RWPE2 (cell line): ENCODE measurements around the gene ELMO3.
A peak's percentile ranks its signal among the peaks of the same experiment; 100 is the strongest.

Experiments
- ATAC-seq: fragments of 200-7000 bp; cut with Tn5 transposase; 3 replicates; pipeline ENCODE4 v1.9.1; 2021; ENCODE audit warnings: low read depth
- DNase-seq: peaks from one replicate; pipeline ENCODE4 v3.0.0-alpha.2; 2020; ENCODE audit warnings: low spot score
- H3K27ac ChIP-seq: fragments of 450-650 bp; 2 replicates; pipeline ENCODE4 v1.5.1; 2017; ENCODE audit warnings: mild to moderate bottlenecking; ENCODE audit not compliant: poor library complexity, severe bottlenecking
- H3K27me3 ChIP-seq: fragments of 250-450 bp; sonication (Bioruptor Pico); 2 replicates; pipeline ENCODE4 v1.5.1; 2021; ENCODE audit warnings: mild to moderate bottlenecking, moderate library complexity; ENCODE audit not compliant: insufficient read depth, poor library complexity, severe bottlenecking
- H3K36me3 ChIP-seq: fragments of 250-450 bp; sonication (Bioruptor Pico); 2 replicates; pipeline ENCODE4 v1.5.1; 2020; ENCODE audit warnings: low read depth, mild to moderate bottlenecking, moderate library complexity
- H3K4me1 ChIP-seq: fragments of 250-450 bp; sonication (Bioruptor Pico); 2 replicates; pipeline ENCODE4 v1.5.1; 2021; ENCODE audit warnings: mild to moderate bottlenecking, moderate library complexity; ENCODE audit not compliant: insufficient read depth, poor library complexity, severe bottlenecking
- H3K4me3 ChIP-seq: fragments of 250-450 bp; sonication (Bioruptor Pico); 2 replicates; pipeline ENCODE4 v1.5.1; 2021; ENCODE audit warnings: mild to moderate bottlenecking, moderate library complexity; ENCODE audit not compliant: severe bottlenecking
- H3K9me3 ChIP-seq: fragments of 250-450 bp; sonication (Bioruptor Pico); 2 replicates; pipeline ENCODE4 v1.5.1; 2021; ENCODE audit warnings: mild to moderate bottlenecking, moderate library complexity; ENCODE audit not compliant: severe bottlenecking
- TF ChIP-seq, protein P1 (sequence below): fragments of 450-650 bp; IDR thresholded peaks from one replicate; pipeline ENCODE4 v1.5.1; 2017; ENCODE audit warnings: mild to moderate bottlenecking, moderate library complexity; ENCODE audit not compliant: poor library complexity, severe bottlenecking

Gene ELMO3

GRCh38 chr16:67242138-67242730, 43.3 kb downstream of the ELMO3 start:
- ATAC-seq (no peak), DNase-seq (no peak)
- no peak overlapping the region for H3K4me3 ChIP-seq
- TF ChIP-seq, protein P1, sequence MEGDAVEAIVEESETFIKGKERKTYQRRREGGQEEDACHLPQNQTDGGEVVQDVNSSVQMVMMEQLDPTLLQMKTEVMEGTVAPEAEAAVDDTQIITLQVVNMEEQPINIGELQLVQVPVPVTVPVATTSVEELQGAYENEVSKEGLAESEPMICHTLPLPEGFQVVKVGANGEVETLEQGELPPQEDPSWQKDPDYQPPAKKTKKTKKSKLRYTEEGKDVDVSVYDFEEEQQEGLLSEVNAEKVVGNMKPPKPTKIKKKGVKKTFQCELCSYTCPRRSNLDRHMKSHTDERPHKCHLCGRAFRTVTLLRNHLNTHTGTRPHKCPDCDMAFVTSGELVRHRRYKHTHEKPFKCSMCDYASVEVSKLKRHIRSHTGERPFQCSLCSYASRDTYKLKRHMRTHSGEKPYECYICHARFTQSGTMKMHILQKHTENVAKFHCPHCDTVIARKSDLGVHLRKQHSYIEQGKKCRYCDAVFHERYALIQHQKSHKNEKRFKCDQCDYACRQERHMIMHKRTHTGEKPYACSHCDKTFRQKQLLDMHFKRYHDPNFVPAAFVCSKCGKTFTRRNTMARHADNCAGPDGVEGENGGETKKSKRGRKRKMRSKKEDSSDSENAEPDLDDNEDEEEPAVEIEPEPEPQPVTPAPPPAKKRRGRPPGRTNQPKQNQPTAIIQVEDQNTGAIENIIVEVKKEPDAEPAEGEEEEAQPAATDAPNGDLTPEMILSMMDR, result no peak
- H3K27ac ChIP-seq, result peak overlapping the region; percentile 92
- H3K4me1 ChIP-seq, result peaks cover 59% of the 10 kb centered on the region
- H3K27me3 ChIP-seq, result no peaks in the 10 kb centered on the region
- no peaks in the 10 kb centered on the region for H3K9me3 ChIP-seq
- H3K36me3 ChIP-seq, result peaks cover 43% of the 10 kb centered on the region

DNA sequence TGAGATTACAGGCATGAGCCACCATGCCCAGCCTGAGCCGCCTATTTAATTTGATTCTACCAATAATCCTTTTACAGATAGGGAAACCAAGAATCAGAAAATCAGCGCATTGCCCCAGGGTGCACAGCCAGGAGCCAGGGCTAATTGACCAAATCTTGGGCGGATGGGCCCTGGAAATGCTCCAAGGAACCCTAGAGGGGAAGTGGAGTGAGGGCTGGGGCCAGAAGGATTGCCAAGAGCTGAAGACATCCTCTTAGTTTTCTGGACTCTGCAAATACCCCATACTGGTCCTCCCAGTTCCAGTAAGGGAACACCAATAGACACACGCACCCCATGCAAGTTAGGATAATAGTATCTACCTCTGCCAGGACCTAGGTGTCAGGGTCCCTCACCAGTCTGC, 44.5 kb downstream of the ELMO3 start:
- Histone ChIP-seq H3K4me3 (no peak overlapping the region), H3K27ac (peak overlapping the region; percentile 92), H3K9me3 (no peaks in the 10 kb centered on the region), H3K36me3 (peaks cover 31% of the 10 kb centered on the region), H3K27me3 (no peaks in the 10 kb centered on the region), H3K4me1 (peaks cover 64% of the 10 kb centered on the region)
- no peak for ATAC-seq
- no peak for DNase-seq
- TF ChIP-seq, protein P1, result no peak

GRCh38 chr16:67244387-67245185, 45.7 kb downstream of the ELMO3 start:
- Histone ChIP-seq H3K4me1 (peaks cover 64% of the 10 kb centered on the region), H3K9me3 (no peaks in the 10 kb centered on the region), H3K27me3 (no peaks in the 10 kb centered on the region), H3K4me3 (no peak overlapping the region), H3K27ac (peak overlapping the region; percentile 92), H3K36me3 (peaks cover 20% of the 10 kb centered on the region)
- TF ChIP-seq, protein P1, result peak; percentile 23
- ATAC-seq (peak; percentile 47), DNase-seq (peak; percentile 93)

GRCh38 chr16:67245186-67245585, 46.3 kb downstream of the ELMO3 start:
- no peak for ATAC-seq
- peaks cover 62% of the 10 kb centered on the region for H3K4me1 ChIP-seq
- TF ChIP-seq, protein P1, result no peak
- H3K4me3 ChIP-seq, result no peak overlapping the region
- H3K27me3 ChIP-seq, result no peaks in the 10 kb centered on the region
- DNase-seq, result no peak
- no peaks in the 10 kb centered on the region for H3K9me3 ChIP-seq
- H3K36me3 ChIP-seq, result peaks cover 14% of the 10 kb centered on the region
- H3K27ac ChIP-seq, result peak overlapping the region; percentile 92

- TF ChIP-seq, protein P1, result no peak
- ATAC-seq, result no peak
- H3K27me3 ChIP-seq, result no peaks in the 10 kb centered on the region
- H3K27ac ChIP-seq, result peak overlapping the region; percentile 92
- DNase-seq, result no peak
- no peaks in the 10 kb centered on the region for H3K9me3 ChIP-seq
- peak overlapping the region; percentile 56 for H3K4me3 ChIP-seq
- H3K4me1 ChIP-seq, result peaks cover 57% of the 10 kb centered on the region
- peaks cover 9% of the 10 kb centered on the region for H3K36me3 ChIP-seq
Observed at GRCh38 chr16:67245674-67246080, 46.7 kb downstream of the ELMO3 start.
